Thyroid gland (tissue), 4 donors: ENCODE measurements around the gene CTU1. TPM values are rescaled to one million over a fixed set of nuclear protein-coding genes. Genes with fewer than 3 reads are reported as not detected.
A peak's percentile ranks its signal among the peaks of the same experiment; 100 is the strongest.

Source experiments
- DNase-seq, 2 donors: peaks; one replicate each; pipeline ENCODE4 v3.0.0-alpha.2; 2019
- H3K27ac ChIP-seq, 3 donors: fragments of 200-600 bp; sonication (generic); 1 replicate in 2 of 3; 2 replicates in 1 of 3; pipeline ENCODE4 v1.5.1; 2016 to 2019; ENCODE audit warnings: mild to moderate bottlenecking in 1 of 3, moderate library complexity in 1 of 3
- H3K27me3 ChIP-seq: fragments of 200-600 bp; sonication (generic); one replicate; pipeline ENCODE4 v1.5.1; 2019
- H3K36me3 ChIP-seq, 2 donors: fragments of 200-600 bp; sonication (generic); one replicate each; pipeline ENCODE4 v1.5.1; 2016 to 2019
- H3K4me1 ChIP-seq, 2 donors: fragments of 200-600 bp; sonication (generic); one replicate each; pipeline ENCODE4 v1.5.1; 2017 to 2019
- H3K4me3 ChIP-seq, 3 donors: fragments of 200-600 bp; sonication (generic); replicated peaks in 1 of 3; 1 replicate in 2 of 3; 2 replicates in 1 of 3; pipeline ENCODE4 v1.5.1; 2016; ENCODE audit warnings: mild to moderate bottlenecking in 1 of 3
- H3K9me3 ChIP-seq: fragments of 200-600 bp; sonication (generic); one replicate; pipeline ENCODE4 v1.5.1; 2017
- POLR2A ChIP-seq, 2 donors: fragments of 450-650 bp; IDR thresholded peaks; one replicate each; pipeline ENCODE4 v1.6.1; 2017; ENCODE audit warnings: antibody characterized with exemption in 2 of 2, mild to moderate bottlenecking in 2 of 2, moderate library complexity in 1 of 2
- WGBS, 2 donors: methylation state at CpG; one replicate each; pipeline ENCODE4 v1.1.5; 2017; 5-methylcytosine and 5-hydroxymethylcytosine counted together
- intact Hi-C: fragments of 100-400 bp; cut with DNase I; formaldehyde crosslinking; loops from one replicate; pipeline ENCODE4 v1.15.1; 2023
- total RNA-seq, 4 donors: library from RNA; depleted of rRNA; stranded (reverse); fragments of >200 nt; gene quantifications; one replicate each; pipeline ENCODE4 v1.2.3, GENCODE V29; 2016
- TF ChIP-seq, protein P1 (sequence below), 6 experiments: fragments of 200-600 bp in 3 of 6; fragments of 450-650 bp in 3 of 6; sonication (generic) in 3 of 6; IDR thresholded peaks; one replicate each; pipeline ENCODE4 v1.5.1; 2016 to 2019; ENCODE audit warnings: antibody characterized with exemption in 6 of 6, mild to moderate bottlenecking in 2 of 6, inconsistent platforms in 1 of 6, moderate library complexity in 1 of 6

CTU1 gene
- total RNA-seq, 4 donors from 2014 or later: 7.5 to 13.6 (median 9.3) TPM

DNA sequence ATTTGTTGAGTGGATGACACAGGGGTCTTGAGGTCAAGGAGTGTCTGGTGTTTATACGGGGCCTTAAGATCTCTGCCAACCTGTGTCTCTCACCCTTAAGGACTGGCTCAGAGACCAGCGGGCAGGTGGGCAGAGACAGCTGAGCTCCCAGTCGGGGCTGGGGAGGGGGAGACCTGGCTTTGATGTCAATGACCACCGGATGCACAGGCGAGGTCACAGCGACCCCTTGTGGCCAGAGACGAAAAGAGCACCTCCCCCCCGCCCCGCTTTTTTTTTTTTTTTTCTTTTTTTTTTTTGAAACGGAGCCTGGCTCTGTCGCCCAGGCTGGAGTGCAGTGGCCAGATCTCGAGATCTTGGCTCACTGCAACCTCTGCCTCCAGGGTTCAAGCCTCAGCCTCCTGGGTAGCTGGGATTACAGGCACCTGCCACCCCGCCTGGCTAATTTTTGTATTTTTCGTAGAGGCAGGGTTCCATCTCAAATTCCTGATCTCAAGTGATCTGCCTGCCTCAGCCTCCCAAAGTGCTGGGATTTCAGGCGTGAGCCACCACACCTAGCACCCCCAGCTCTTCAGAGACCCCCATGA, 13.4 kb downstream of the CTU1 start:
- DNase-seq: peak; percentile 56
- WGBS, 2 donors: 15 to 21% methylated on average over 14 to 15 of the region's 15 CpGs
- H3K27me3 ChIP-seq: no peaks in the 10 kb centered on the region
- H3K27ac ChIP-seq: no peak overlapping the region
- intact Hi-C loops: loop anchor here (5.0 kb wide), 1 partner anchor 72 kb away; no protein-coding TSS in a partner anchor
- TF ChIP-seq, protein P1, sequence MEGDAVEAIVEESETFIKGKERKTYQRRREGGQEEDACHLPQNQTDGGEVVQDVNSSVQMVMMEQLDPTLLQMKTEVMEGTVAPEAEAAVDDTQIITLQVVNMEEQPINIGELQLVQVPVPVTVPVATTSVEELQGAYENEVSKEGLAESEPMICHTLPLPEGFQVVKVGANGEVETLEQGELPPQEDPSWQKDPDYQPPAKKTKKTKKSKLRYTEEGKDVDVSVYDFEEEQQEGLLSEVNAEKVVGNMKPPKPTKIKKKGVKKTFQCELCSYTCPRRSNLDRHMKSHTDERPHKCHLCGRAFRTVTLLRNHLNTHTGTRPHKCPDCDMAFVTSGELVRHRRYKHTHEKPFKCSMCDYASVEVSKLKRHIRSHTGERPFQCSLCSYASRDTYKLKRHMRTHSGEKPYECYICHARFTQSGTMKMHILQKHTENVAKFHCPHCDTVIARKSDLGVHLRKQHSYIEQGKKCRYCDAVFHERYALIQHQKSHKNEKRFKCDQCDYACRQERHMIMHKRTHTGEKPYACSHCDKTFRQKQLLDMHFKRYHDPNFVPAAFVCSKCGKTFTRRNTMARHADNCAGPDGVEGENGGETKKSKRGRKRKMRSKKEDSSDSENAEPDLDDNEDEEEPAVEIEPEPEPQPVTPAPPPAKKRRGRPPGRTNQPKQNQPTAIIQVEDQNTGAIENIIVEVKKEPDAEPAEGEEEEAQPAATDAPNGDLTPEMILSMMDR (IDR thresholded peaks at IDR 0.05): peak; percentile 14 to 81 (median 68)
- no peak for TF ChIP-seq POLR2A (IDR thresholded peaks at IDR 0.05)
- H3K4me3 ChIP-seq: no peak overlapping the region
- no peaks in the 10 kb centered on the region for H3K36me3 ChIP-seq
- peaks cover 21 to 31% of the 10 kb centered on the region in 2 donors for H3K4me1 ChIP-seq
- H3K9me3 ChIP-seq: no peaks in the 10 kb centered on the region

DNA sequence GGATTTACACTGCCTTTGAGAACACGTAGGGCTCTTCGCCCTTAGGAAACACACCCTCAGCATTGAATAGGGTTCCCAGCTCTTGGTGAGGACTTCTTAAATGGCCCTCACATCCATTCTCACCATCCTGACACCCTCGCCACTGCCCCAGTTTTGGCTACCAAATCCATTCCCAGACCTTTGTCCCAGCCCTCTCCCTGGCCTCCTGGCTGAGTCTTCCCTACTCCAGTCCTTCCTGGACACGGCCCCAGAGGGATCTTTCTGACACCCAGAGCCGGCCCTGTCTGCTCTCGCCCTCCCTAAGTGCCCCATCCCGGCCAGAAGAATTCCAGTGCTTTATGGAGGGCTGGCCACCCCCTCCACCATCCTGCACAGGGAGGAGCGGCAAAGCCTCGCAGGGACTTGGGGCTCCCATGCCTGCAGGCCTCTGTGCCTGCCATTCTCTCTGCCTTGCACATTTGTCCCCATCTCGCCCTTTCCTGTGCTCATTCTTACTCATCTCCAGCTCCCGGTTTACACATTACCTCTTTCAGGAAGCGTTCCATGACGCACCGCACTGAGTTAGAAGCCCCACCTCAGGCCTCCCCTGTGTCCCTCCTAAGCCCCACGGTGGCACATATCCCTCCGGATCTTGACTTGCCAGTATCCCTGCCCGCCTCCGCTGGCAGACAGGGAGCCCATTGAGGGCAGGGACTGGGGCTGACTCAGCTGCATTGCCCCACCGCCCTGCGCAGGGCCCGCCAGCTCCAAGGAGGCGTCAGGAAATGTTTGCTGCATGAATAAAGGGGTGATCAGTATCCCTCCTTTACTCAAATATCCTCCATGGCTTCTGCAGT, 14.5 kb downstream of the CTU1 start:
- Histone ChIP-seq H3K4me1 (peaks cover 21 to 31% of the 10 kb centered on the region in 2 donors), H3K27ac (peak overlapping the region in 2 of 3 donors; percentile 28 to 31), H3K36me3 (no peaks in the 10 kb centered on the region), H3K27me3 (no peaks in the 10 kb centered on the region), H3K4me3 (no peak overlapping the region), H3K9me3 (no peaks in the 10 kb centered on the region)
- whole genome bisulfite sequencing, 2 donors: 70 to 85% methylated on average over 22 of the region's 22 CpGs
- intact Hi-C loops: no loop called here
- DNase-seq: no peak
- TF ChIP-seq, protein P1 (IDR thresholded peaks at IDR 0.05): no peak
- TF ChIP-seq POLR2A (IDR thresholded peaks at IDR 0.05): no peak

DNA sequence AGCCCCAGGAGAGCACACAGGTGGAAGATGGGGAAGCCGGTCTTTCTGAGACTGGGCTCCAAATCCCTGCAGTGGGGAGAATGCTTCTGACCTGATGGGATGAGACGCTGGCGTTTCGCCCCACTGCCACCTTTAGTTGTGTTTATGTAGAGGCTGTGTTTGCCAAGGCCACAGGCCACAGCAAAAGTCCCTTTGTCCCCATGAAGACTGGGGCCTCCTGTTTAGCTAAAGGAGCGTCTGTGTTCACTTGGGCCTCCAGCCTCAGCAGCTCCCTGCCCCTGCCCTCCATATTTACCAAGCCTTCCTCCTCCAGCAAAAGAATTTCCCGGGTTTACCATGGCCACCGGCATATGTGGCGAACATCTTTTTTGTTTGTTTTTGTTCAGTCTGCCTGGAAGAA, 15.1 kb downstream of the CTU1 start:
- Histone ChIP-seq H3K36me3 (no peaks in the 10 kb centered on the region), H3K27ac (peak overlapping the region in 2 of 3 donors; percentile 28 to 31), H3K4me3 (no peak overlapping the region), H3K27me3 (no peaks in the 10 kb centered on the region), H3K4me1 (peaks cover 21 to 31% of the 10 kb centered on the region in 2 donors), H3K9me3 (no peaks in the 10 kb centered on the region)
- WGBS, 2 donors: 40 to 60% methylated on average over 5 to 7 of the region's 8 CpGs
- intact Hi-C loops: no loop called here
- TF ChIP-seq, protein P1 (IDR thresholded peaks at IDR 0.05): no peak
- no peak for TF ChIP-seq POLR2A (IDR thresholded peaks at IDR 0.05)
- peak; percentile 70 to 91 for DNase-seq

DNA sequence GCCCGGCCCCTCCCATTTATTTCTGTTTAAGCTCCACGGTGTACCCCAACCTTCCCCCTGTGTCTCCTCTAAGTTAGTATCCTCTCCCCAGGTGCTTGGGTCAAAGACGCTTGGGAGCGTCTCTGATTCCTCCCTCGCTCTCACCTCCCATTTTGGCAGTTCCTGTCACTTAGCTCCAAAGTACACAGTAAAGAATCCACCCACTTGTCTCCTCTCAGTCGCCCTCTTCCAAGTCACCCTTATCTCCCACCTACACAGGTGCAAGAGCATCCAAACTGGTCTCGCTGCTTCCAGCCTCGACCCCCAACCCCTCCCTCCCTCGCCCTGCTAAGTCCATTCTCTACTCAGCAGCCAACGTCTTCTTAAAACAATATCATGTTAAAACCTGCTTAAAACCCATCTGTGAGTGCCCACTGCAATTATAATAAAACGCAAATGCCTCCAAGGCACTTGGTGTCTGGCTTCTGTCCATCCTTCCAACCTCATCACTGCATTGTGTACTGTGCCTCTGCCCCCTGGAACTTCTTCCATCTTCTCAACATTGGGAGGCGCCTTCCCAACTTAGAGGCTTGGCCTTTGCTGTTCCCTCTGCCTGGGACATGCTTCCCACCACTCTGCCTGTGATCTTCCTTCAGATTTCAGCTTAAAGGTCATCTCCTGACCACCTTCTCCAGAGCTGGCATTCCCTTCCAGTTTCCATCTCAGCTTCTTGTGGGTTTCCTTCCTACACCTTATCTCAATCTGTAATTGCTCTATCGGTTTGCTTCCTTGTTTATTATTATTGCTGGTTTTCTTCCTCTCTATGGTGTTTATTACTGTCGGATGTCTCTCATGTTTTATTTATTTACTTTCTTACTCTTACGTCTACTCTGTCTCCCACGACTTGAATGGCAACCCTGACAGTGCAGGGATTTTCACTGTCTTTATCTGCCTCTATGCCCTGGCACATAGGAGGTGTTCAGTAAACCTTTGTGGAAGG, 16.0 kb downstream of the CTU1 start:
- no peaks in the 10 kb centered on the region for H3K36me3 ChIP-seq
- 50 to 55% methylated on average over 16 of the region's 16 CpGs for WGBS, 2 donors

More for the DNA sequence above, 16.0 kb downstream of the CTU1 start:
- no peak overlapping the region for H3K27ac ChIP-seq
- no peak for DNase-seq
- no peak for TF ChIP-seq POLR2A (IDR thresholded peaks at IDR 0.05)
- TF ChIP-seq, protein P1 (IDR thresholded peaks at IDR 0.05): no peak
- no peak overlapping the region for H3K4me3 ChIP-seq
- H3K27me3 ChIP-seq: no peaks in the 10 kb centered on the region
- no peaks in the 10 kb centered on the region for H3K9me3 ChIP-seq
- intact Hi-C loops: no loop called here
- peaks cover 21 to 31% of the 10 kb centered on the region in 2 donors for H3K4me1 ChIP-seq
